IPS-11a (cell line): ENCODE results near the gene HSDL2.
"Not testable (repeated sequence)": the region's sequence is repeated elsewhere in the genome, so short reads cannot be mapped to it uniquely, and the experiment has no call there.

Source experiments
- H3K4me3 ChIP-seq: one replicate; pipeline ENCODE4 v1.5.1; 2013; ENCODE audit warnings: low read depth, low read length, control low read depth

HSDL2 gene

DNA sequence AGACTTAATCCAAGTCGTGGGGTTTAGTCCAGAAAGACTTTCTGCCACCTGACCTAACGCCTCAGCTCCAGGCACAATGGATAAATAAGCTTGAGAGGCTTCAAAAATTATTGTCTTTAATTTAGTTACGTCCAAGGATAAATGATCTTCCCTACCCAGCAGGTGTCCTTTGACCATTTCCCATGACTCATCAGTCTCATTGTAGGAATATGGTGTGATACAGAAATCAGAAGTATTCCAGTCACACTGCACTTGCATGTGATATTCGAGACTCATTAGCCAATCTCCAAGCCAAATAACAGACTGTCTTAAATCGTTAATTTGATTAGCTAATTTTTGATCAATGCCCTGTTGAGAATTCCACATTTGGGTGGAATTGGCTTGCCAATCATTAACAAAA, 13.2 kb downstream of the HSDL2 start:
- H3K4me3 ChIP-seq: not testable (repeated sequence)

DNA sequence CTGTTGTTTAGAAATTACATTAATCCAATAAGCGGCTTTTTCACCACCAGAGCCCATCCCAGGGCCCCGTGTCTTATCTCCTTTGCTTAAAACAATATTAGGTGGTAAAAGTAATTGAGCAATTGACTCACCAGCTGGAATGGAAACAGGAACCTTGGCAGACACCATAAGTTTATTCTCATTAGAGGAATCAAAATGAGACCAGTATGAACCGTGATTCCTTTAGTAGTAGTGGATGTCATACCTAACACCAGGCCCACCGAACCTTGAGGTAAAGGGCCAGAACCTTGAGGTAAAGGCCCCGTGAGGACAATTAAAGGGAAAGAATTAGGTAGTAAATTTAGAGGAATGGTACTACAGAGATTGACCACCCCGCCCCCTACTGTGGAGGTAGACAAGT, 16.5 kb downstream of the HSDL2 start:
- H3K4me3 ChIP-seq: no peak overlapping the region

DNA sequence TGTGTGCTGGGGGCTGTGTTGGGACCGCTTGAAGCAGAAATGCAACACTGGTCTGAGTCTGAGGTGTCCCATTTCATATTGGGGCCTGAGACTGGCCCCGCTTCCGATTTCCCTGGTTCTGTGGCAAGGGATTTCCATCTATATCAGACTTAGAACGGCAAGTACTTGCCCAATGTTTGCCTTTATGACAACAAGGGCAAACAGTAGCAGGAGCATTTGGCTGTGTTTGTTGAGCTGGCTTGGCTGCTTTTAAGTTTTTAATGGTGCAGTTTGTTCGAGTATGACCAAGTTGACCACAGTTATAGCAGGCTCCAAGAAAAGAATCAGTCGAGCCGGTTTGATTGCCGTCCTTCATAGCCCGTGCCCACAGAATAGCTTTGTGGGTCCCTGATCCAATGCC, 17.0 kb downstream of the HSDL2 start:
- no peak overlapping the region for H3K4me3 ChIP-seq

DNA sequence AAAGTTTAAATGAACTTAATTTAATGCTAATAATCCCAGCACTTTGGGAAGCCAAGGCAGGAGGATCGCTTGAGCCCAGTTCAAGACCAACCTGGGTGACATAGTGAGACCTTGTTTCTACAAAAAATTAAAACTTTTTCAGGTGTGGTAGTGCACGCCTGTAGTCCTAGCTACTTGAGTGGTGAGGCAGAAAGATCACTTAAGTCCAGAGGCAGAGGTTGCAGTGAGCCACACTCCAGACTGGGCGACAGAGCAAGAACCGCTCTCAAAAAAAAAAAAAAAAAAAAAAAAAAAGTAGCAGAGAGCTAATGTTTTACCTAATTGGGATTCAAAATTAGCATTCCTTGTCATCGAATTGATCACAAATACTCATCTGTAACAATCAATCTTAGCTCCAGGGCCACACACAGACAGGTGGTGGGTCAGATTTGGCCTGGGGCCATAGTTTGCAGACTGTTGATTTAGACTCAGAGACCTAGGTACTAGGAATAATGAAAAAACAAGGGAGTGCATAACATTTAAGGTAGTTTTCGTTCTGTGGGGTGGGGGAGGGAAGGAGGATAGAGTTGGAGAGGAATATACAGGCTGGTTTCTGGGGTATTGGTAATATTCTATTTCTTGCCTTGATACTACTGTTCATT, 21.4 kb downstream of the HSDL2 start:
- H3K4me3 ChIP-seq: no peak overlapping the region

DNA sequence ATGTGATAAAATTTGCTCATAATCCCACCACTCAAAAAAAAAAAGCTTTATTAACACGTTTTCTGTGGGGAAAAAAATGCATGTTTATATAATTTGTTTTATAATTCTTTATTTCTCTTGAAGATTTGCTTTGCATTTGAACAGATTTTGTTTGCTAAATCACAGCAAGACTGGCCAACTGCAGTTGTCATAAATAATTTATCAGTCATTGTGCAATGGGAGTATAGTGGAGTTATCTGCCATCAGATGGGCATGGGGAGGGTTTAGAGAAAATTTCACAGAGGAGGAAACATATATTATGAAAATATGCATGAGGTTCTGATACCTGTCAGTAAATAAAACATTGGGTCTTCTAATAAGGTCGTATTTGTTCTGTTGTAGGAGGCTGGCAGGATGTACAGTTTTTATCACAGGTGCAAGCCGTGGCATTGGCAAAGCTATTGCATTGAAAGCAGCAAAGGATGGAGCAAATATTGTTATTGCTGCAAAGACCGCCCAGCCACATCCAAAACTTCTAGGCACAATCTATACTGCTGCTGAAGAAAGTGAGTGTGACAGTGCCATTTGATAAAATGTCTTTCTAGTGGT, 23.8 kb downstream of the HSDL2 start:
- H3K4me3 ChIP-seq: no peak overlapping the region

- H3K4me3 ChIP-seq: no peak overlapping the region
Measured at GRCh38 chr9:112404508-112404932, 24.6 kb downstream of the HSDL2 start.

DNA sequence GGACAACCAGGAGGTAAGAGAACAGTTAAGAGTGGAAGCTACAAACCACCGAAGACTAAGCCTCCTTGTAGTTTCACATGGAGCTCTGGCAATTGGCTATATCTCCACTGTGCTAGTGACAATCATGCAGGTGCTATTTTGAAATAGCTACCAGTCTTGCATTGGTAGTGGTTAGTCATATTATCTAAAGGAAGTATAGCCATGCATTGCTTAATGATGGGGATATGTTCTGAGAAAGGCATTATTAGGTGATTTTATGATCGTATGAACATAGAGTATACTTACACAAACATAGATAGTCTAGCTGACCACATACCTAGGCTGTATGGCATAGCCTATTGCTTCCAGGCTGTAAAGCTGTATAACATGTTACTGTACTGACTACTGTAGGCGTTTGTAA, 28.4 kb downstream of the HSDL2 start:
- H3K4me3 ChIP-seq: no peak overlapping the region

GRCh38 chr9:112408819-112409218, 28.9 kb downstream of the HSDL2 start:
- no peak overlapping the region for H3K4me3 ChIP-seq

DNA sequence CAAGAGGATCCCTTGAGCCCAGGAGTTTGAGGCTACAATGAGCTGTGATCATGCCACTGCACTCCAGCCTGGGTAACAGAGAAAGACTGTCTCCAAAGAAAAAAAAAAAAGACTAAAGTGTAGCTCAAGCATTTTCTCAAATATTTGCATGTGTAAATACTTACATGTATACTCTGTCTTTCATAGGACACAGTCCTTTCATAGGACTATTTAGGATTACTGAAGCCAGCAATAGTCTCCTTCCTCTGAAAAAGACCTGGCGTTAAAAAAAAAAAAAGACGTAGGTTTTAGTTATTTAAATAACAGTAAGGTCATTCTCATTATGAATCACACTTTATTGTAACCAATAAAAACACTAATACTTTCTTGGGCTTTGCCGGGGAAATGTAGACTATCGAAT, 29.9 kb downstream of the HSDL2 start:
- no peak overlapping the region for H3K4me3 ChIP-seq

DNA sequence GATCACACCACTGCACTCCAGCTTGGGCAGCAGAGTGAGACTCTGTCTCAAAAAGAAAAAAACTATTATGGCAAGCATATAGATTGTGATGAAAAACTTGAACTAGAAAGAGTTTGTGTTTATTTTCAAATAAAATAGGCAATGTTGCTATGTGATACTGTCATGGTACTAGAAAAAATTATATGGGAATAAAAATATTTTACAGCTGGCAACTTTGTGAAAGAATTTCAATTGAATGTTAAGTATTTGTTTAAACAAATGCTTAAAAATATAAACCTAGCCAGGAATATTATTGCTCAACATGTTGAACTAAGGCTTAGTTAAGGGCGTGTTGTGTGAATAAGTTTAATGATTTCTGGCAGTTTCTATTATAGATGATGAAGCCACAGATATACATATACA, 31.7 kb downstream of the HSDL2 start:
- H3K4me3 ChIP-seq: no peak overlapping the region

- not testable (repeated sequence) for H3K4me3 ChIP-seq
Measured at GRCh38 chr9:112413728-112414127, 33.8 kb downstream of the HSDL2 start.

DNA sequence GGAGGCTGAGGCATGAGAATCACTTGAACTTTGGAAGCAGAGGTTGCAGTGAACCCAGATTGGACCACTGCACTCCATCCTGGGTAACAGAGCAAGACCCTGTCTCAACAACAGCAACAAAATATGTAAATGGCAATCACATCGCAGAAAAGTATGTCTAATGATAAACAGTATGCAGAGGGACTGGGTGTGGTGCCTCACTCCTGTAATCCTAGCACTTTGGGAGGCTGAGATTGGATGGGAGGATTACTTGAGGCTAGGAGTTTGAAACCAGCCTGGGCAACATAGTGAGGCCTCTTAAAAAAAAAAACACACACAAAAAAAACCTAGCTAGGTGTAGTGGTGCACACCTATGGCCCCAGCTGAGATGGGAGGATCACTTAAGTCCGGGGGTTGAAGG, 40.3 kb downstream of the HSDL2 start:
- H3K4me3 ChIP-seq: no peak overlapping the region

- no peak overlapping the region for H3K4me3 ChIP-seq
Measured at GRCh38 chr9:112421771-112422222, 41.9 kb downstream of the HSDL2 start.

DNA sequence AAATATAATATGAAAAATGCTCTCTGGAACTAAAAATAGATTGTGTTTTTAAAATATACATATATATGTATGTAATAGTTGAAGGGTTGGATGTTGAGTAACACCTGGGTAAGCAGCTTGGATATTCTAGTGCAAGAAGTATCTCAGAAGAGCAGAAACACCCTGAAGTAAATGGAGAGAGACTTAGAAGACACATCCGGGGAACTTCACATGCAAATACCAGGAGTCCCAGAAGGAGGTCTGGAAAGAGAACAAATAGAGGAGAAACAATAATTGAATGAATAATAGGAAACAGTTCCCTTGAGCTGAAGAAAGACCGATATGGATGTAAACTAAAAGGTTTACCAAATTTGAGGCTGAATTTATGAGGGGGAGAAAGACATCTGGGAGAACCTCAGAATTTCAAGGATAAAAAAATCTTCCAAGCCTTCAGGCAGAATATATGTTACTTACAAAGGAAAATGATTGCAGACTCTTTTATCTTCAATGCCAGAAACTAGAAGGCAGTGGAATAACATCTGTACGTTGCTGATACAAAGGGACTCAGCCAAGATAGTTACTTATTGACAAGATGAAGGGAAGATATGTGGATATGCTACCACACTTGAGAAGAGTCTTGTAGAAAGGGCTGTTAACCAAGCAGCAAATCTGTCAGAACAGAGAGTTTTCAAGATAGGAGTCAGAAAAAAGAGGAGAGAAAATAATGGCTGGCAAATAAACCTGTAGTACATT, 42.7 kb downstream of the HSDL2 start:
- no peak overlapping the region for H3K4me3 ChIP-seq

GRCh38 chr9:112430006-112430522, 50.2 kb downstream of the HSDL2 start:
- H3K4me3 ChIP-seq: no peak overlapping the region

DNA sequence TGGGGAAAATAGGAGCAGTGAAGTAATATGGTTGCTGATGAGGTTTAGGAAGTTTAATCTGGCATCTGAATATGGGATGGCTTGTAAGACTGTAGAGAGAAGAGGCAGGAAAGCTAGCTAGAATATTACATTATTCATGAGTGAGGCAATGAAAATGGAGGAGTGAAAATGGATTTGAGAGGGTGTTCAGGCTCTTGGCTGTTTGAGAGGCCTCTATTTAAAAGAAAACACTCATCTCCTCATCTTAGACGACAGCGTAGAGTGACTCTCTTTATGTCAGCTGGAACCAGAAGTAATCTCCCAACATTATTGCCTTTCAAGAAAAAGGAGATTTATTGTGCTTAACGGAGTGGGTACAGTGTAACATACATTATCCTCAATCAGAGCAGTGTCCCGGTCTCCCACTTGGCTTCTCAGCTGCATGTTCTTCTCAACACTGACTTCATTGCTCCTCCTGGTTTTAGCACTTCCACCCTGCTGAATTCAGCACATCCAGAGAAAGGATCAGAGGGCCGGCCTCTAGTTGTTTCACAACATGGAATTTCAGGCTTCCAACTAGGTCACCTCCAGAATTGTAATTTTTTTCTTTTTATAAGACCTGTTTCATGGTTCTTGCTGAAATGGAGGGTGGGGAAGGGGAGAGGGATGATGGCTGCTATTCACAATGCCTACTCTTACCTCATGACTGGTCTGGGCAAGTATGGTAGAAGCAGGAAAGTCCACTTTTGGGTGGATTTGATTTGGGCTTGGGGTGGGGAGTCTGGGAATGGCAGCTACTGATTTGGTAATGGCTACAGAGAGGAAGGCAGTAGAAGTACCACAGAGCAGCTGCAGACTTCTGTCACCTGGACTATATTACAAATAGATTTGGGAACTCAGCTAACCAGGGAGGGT, 53.8 kb downstream of the HSDL2 start:
- no peak overlapping the region for H3K4me3 ChIP-seq

DNA sequence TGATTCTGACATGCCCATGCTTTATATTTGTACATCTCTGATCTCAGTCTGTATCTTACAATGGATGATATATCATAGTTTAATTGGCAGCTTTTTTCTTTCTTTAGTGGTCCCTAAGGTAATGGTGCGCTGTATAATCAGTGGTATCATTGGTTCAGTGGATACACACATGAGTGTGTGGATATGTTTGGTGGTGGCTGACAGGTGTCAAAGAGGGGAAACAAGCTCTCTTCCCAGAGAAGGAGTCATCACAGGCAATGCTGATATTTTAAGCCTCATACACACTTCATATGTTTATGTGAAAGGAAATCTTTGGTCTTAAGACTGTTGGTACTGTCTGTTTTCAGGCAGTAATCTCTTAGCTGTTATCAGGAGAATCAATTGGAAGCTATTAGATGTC, 54.6 kb downstream of the HSDL2 start:
- H3K4me3 ChIP-seq: no peak overlapping the region

DNA sequence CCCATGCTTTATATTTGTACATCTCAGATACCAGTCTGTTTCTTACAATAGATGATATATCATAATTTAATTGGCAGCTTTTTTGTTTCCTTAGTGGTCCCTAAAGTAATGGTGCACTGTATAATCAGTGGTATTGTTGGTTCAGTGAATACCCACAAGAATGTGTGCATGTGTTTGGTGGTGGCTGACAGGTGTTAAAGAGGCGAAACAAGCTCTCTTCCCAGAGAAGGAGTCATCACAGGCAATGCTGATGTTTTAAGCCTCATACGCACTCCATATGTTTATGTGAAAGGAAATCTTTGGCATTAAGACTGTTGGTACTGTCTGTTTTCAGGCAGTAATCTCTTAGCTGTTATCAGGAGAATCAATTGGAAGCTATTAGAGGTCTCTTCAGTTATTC, 57.5 kb downstream of the HSDL2 start:
- H3K4me3 ChIP-seq: no peak overlapping the region

DNA sequence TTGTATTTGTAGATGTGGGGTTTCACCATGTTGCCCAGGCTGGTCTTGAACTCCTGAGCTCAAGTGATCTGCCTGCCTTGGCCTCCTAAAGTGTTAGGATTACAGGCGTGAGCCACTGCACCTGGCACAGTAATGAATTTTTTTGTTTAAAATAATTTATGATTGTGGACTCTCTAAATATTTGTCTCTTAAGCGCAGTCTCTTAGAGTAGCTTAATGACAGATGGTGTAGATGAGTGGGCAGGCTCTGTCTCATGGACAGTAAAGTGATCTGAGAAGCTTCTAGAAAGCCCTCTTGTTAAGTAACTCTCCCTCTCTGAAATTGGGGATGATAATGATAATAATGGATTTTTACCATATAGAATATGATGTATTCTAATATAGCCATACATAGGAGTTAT, 59.3 kb downstream of the HSDL2 start:
- no peak overlapping the region for H3K4me3 ChIP-seq

- no peak overlapping the region for H3K4me3 ChIP-seq
Measured at GRCh38 chr9:112439825-112440224, 59.9 kb downstream of the HSDL2 start.

- H3K4me3 ChIP-seq: no peak overlapping the region
Measured at GRCh38 chr9:112443200-112443599, 63.3 kb downstream of the HSDL2 start.
